IMR-90 (cell line): ENCODE results near the gene ALX4. TPM values are rescaled to one million over a fixed set of nuclear protein-coding genes. Genes with fewer than 3 reads are reported as not detected.

Experiments used
- ATAC-seq: fragments of 200-7000 bp; cut with Tn5 transposase; 2 replicates; pipeline ENCODE4 v1.9.1; 2020; ENCODE audit warnings: low read depth, mild to moderate bottlenecking, moderate library complexity
- BruUV-seq: library from RNA; stranded (reverse); fragments of 400-500 nt; replicated peaks from 2 replicates; lab custom pipeline; 2021; lab: Mats Ljungman, UMichigan
- CTCF ChIA-PET: fragments of 300-600 bp; formaldehyde crosslinking; extraction: SDS; loops from one replicate; lab custom pipeline; 2021; ENCODE audit warnings: antibody characterized with exemption; lab: Yijun Ruan, JAX
- POLR2A ChIA-PET: fragments of 300-600 bp; sonication (Branson Sonifier 250); formaldehyde crosslinking; loops from one replicate; lab custom pipeline; 2022; ENCODE audit warnings: antibody characterized with exemption; ENCODE audit not compliant: unreplicated experiment; lab: Charles Lee
- DNase-seq: peaks from one replicate; pipeline ENCODE4 v3.0.0; 2013
- H2AFZ ChIP-seq: replicated peaks from 2 replicates; pipeline ENCODE3; 2013; ENCODE audit warnings: low read length, mild to moderate bottlenecking; ENCODE audit not compliant: poor library complexity
- H2AK5ac ChIP-seq: 2 replicates; pipeline ENCODE4 v1.6.1; 2013; ENCODE audit warnings: low read depth, low read length, inconsistent platforms
- H2AK9ac ChIP-seq: replicated peaks from 2 replicates; pipeline ENCODE3; 2013; ENCODE audit warnings: mild to moderate bottlenecking, low read depth, low read length, moderate library complexity; ENCODE audit not compliant: poor library complexity
- H2BK120ac ChIP-seq: 2 replicates; pipeline ENCODE4 v1.6.1; 2013; ENCODE audit warnings: low read depth, low read length, inconsistent platforms
- H2BK15ac ChIP-seq: 3 replicates; pipeline ENCODE4 v1.6.1; 2013; ENCODE audit warnings: low read depth, low read length, inconsistent platforms
- H2BK20ac ChIP-seq: 2 replicates; pipeline ENCODE4 v1.6.1; 2013; ENCODE audit warnings: low read depth, mild to moderate bottlenecking, inconsistent platforms, low read length, moderate library complexity
- H2BK5ac ChIP-seq: 2 replicates; pipeline ENCODE4 v1.6.1; 2013; ENCODE audit warnings: mild to moderate bottlenecking, low read depth, low read length, inconsistent platforms; ENCODE audit not compliant: poor library complexity, severe bottlenecking
- H3K14ac ChIP-seq: replicated peaks from 2 replicates; pipeline ENCODE4 v1.6.1; 2013; ENCODE audit warnings: low read depth, low read length, inconsistent platforms
- H3K18ac ChIP-seq: 2 replicates; pipeline ENCODE4 v1.6.1; 2013; ENCODE audit warnings: low read depth, low read length, control low read depth
- H3K23ac ChIP-seq: 2 replicates; pipeline ENCODE4 v1.6.1; 2013; ENCODE audit warnings: low read depth, low read length, inconsistent platforms
- H3K27ac ChIP-seq: 2 replicates; pipeline ENCODE4 v1.5.1; 2013; ENCODE audit warnings: mild to moderate bottlenecking, control low read depth, low read length; ENCODE audit not compliant: insufficient read depth
- H3K27me3 ChIP-seq: 2 replicates; pipeline ENCODE4 v1.6.1; 2013; ENCODE audit warnings: low read length; ENCODE audit not compliant: control insufficient read depth, insufficient read depth
- H3K36me3 ChIP-seq: 2 replicates; pipeline ENCODE4 v1.6.1; 2013; ENCODE audit warnings: low read length, mixed read lengths; ENCODE audit not compliant: control insufficient read depth, insufficient read depth
- H3K4ac ChIP-seq: 2 replicates; pipeline ENCODE4 v1.6.1; 2013; ENCODE audit warnings: low read depth, low read length, inconsistent platforms
- H3K4me1 ChIP-seq: 2 replicates; pipeline ENCODE4 v1.6.1; 2013; ENCODE audit warnings: low read length, mixed read lengths; ENCODE audit not compliant: control insufficient read depth, insufficient read depth
- H3K4me2 ChIP-seq: 2 replicates; pipeline ENCODE4 v1.6.1; 2013; ENCODE audit warnings: low read depth, mild to moderate bottlenecking, control low read depth, low read length, moderate library complexity
- H3K4me3 ChIP-seq: 2 replicates; pipeline ENCODE4 v1.5.1; 2013; ENCODE audit warnings: low read depth, mild to moderate bottlenecking, control low read depth, low read length, moderate library complexity; ENCODE audit not compliant: insufficient read depth
- H3K56ac ChIP-seq: 2 replicates; pipeline ENCODE4 v1.6.1; 2013; ENCODE audit warnings: low read length, inconsistent platforms; ENCODE audit not compliant: insufficient read depth; ENCODE audit errors: extremely low read depth
- H3K79me1 ChIP-seq, 2 experiments: 2 replicates each; pipeline ENCODE4 v1.6.1; 2013; ENCODE audit warnings: low read length in 2 of 2, inconsistent platforms in 1 of 2, low read depth in 1 of 2
- H3K9ac ChIP-seq: 2 replicates; pipeline ENCODE4 v1.6.1; 2013; ENCODE audit warnings: low read depth, low read length, control low read depth
- H3K9me1 ChIP-seq: 2 replicates; pipeline ENCODE4 v1.6.1; 2013; ENCODE audit warnings: low read length, inconsistent platforms; ENCODE audit not compliant: insufficient read depth
- H3K9me3 ChIP-seq: 2 replicates; pipeline ENCODE4 v1.6.1; 2013; ENCODE audit warnings: low read length; ENCODE audit not compliant: control insufficient read depth, insufficient read depth
- H4K20me1 ChIP-seq: 2 replicates; pipeline ENCODE4 v1.6.1; 2013; ENCODE audit warnings: low read length, inconsistent platforms; ENCODE audit not compliant: insufficient read depth
- H4K5ac ChIP-seq: 2 replicates; pipeline ENCODE4 v1.6.1; 2013; ENCODE audit warnings: mild to moderate bottlenecking, low read depth, low read length, control low read depth
- H4K8ac ChIP-seq, 2 experiments: 2 replicates each; pipeline ENCODE4 v1.6.1; 2013; ENCODE audit warnings: low read depth in 2 of 2, low read length in 2 of 2, control low read depth in 1 of 2, inconsistent platforms in 1 of 2
- H4K91ac ChIP-seq: 2 replicates; pipeline ENCODE4 v1.6.1; 2013; ENCODE audit warnings: low read depth, low read length, inconsistent platforms; ENCODE audit not compliant: insufficient read depth
- NFE2L2 ChIP-seq: fragments of 150-350 bp; IDR thresholded peaks from 2 replicates; pipeline ENCODE4 v1.6.1; 2016; ENCODE audit warnings: low read depth, mild to moderate bottlenecking, low read length
- RCOR1 ChIP-seq: IDR thresholded peaks from 2 replicates; pipeline ENCODE4 v1.6.1; 2012; ENCODE audit warnings: mild to moderate bottlenecking, low read length, improper control_type of control experiment; ENCODE audit not compliant: insufficient replicate concordance
- SMC3 ChIP-seq: fragments of 150-350 bp; IDR thresholded peaks from 2 replicates; pipeline ENCODE4 v1.6.1; 2016; ENCODE audit warnings: low read depth, mild to moderate bottlenecking, antibody characterized with exemption, low read length, moderate library complexity
- WGBS, 2 experiments: methylation state at CpG; one replicate each; pipeline versions ENCODE4 v1.1.5 to v1.1.7; 2013; ENCODE audit warnings: missing lambda C conversion rate in 2 of 2; ENCODE audit not compliant: insufficient read length in 1 of 2; ENCODE audit errors: extremely low coverage in 2 of 2; 5-methylcytosine and 5-hydroxymethylcytosine counted together
- dilution Hi-C: fragments of 300-500 bp; cut with HindIII; formaldehyde crosslinking; loops from one replicate; pipeline ENCODE4 v1.14.3; 2018; ENCODE audit warnings: low sequenced_read_pairs; ENCODE audit not compliant: unreplicated experiment
- in situ Hi-C: fragments of 300-500 bp; cut with MboI; formaldehyde crosslinking; loops from 3 replicates; pipeline ENCODE4 v1.14.3; 2019; ENCODE audit warnings: low sequenced_read_pairs, inconsistent platforms, mixed read lengths
- intact Hi-C: fragments of 100-400 bp; cut with micrococcal nuclease; formaldehyde crosslinking; loops from 2 replicates; pipeline ENCODE4 v1.10.0; 2022
- polyA plus RNA-seq, 3 experiments: library from polyadenylated mRNA; depleted of rRNA; stranded (reverse); fragments of >200 nt; gene quantifications; 2 replicates each; pipeline ENCODE4 v1.2.3, GENCODE V29; 2012; ENCODE audit warnings: low replicate concordance in 1 of 3
- total RNA-seq: library from RNA; depleted of rRNA; stranded (reverse); fragments of >200 nt; gene quantifications from 2 replicates; pipeline ENCODE4 v1.2.3, GENCODE V29; 2012

The ALX4 gene
- total and polyA plus RNA-seq, 2 of the 4 experiments (the other 2 are of a cell fraction): not detected

- no peak overlapping the region for H4K91ac ChIP-seq
- in situ Hi-C loops: no loop called here
- no peak overlapping the region for H2AFZ ChIP-seq
- H3K27ac ChIP-seq: no peak overlapping the region
- no peak overlapping the region for H3K14ac ChIP-seq
- no peak overlapping the region for H3K18ac ChIP-seq
- ATAC-seq (no peak), DNase-seq (no peak)
- no peaks in the 10 kb centered on the region for H3K4me1 ChIP-seq
- H2AK5ac ChIP-seq: no peak overlapping the region
- POLR2A ChIA-PET: no interaction called here
- no peak overlapping the region for H3K4me3 ChIP-seq
- WGBS, 2 experiments: no CpG with 5 or more reads among the region's 5 CpGs
- H4K20me1 ChIP-seq: no peaks in the 10 kb centered on the region
- H3K23ac ChIP-seq: no peak overlapping the region
- H2AK9ac ChIP-seq: no peak overlapping the region
- H3K79me1 ChIP-seq: no peaks in the 10 kb centered on the region
- no peak overlapping the region for H2BK15ac ChIP-seq
- H3K56ac ChIP-seq: no peak overlapping the region
- no peak overlapping the region for H4K5ac ChIP-seq
- no peak overlapping the region for H3K4ac ChIP-seq
- no peaks in the 10 kb centered on the region for H3K9me1 ChIP-seq
- H3K4me2 ChIP-seq: no peak overlapping the region
- no peaks in the 10 kb centered on the region for H3K9me3 ChIP-seq
- H2BK120ac ChIP-seq: no peak overlapping the region
- no peak overlapping the region for H3K9ac ChIP-seq
- no peak overlapping the region for H2BK20ac ChIP-seq
- H2BK5ac ChIP-seq: no peak overlapping the region
- intact Hi-C loops: no loop called here
- peaks cover 50% of the 10 kb centered on the region for H3K27me3 ChIP-seq
- no peaks in the 10 kb centered on the region for H3K36me3 ChIP-seq
- no peak overlapping the region for H4K8ac ChIP-seq
- BruUV-seq: no TSS peak
- dilution Hi-C loops: no loop called here
- TF ChIP-seq NFE2L2 (no peak), RCOR1 (no peak), SMC3 (no peak)
- CTCF ChIA-PET: no interaction called here
These were observed 30.7 kb upstream of the ALX4 start for GRCh38 chr11:44340656-44341055.
